ENCODE results near the gene CEACAM18. TPM values are rescaled to one million over a fixed set of nuclear protein-coding genes. Genes with fewer than 3 reads are reported as not detected.
A peak's percentile ranks its signal among the peaks of the same experiment; 100 is the strongest.

CEACAM18 gene
- total RNA-seq, 4 donors from 2014 or later, result not detected

- intact Hi-C loops (cut with DNase I), result no loop called here
- no peak overlapping the region for H3K27ac ChIP-seq
- H3K4me1 ChIP-seq, result no peaks in the 10 kb centered on the region
- no peak overlapping the region for H3K4me3 ChIP-seq
- H3K36me3 ChIP-seq, result no peaks in the 10 kb centered on the region
- 71 to 77% methylated on average over 6 to 7 of the region's 7 CpGs for WGBS, 2 donors
- H3K27me3 ChIP-seq, result peaks cover 0 to 15% (median 0%) of the 10 kb centered on the region in 4 donors
- DNase-seq, result no peak
- H3K9me3 ChIP-seq, result no peaks in the 10 kb centered on the region
- no peak for TF ChIP-seq CTCF (IDR thresholded peaks at IDR 0.05)
- TF ChIP-seq POLR2A (IDR thresholded peaks at IDR 0.05), result no peak
Observed at GRCh38 chr19:51448011-51448410, 30.3 kb upstream of the CEACAM18 start.

- no peaks in the 10 kb centered on the region for H3K36me3 ChIP-seq
- H3K9me3 ChIP-seq, result no peaks in the 10 kb centered on the region
- intact Hi-C loops (cut with DNase I), result no loop called here
- TF ChIP-seq CTCF (IDR thresholded peaks at IDR 0.05) (no peak), POLR2A (IDR thresholded peaks at IDR 0.05) (no peak)
- H3K27me3 ChIP-seq, result peaks cover 0 to 14% (median 0%) of the 10 kb centered on the region in 4 donors
- H3K4me3 ChIP-seq, result no peak overlapping the region
- DNase-seq, result no peak
- 35 to 56% methylated on average over 11 to 13 of the region's 13 CpGs for WGBS, 2 donors
- no peaks in the 10 kb centered on the region for H3K4me1 ChIP-seq
- no peak overlapping the region for H3K27ac ChIP-seq
Observed at GRCh38 chr19:51448411-51449016, 29.8 kb upstream of the CEACAM18 start.

GRCh38 chr19:51450730-51451307, 27.5 kb upstream of the CEACAM18 start:
- H3K9me3 ChIP-seq, result no peaks in the 10 kb centered on the region
- H3K36me3 ChIP-seq, result no peaks in the 10 kb centered on the region
- H3K4me3 ChIP-seq, result no peak overlapping the region
- no peaks in the 10 kb centered on the region for H3K4me1 ChIP-seq
- no peak for TF ChIP-seq POLR2A (IDR thresholded peaks at IDR 0.05)
- TF ChIP-seq CTCF (IDR thresholded peaks at IDR 0.05), result no peak
- DNase-seq, result no peak
- intact Hi-C loops (cut with DNase I), result no loop called here
- no peak overlapping the region for H3K27ac ChIP-seq
- H3K27me3 ChIP-seq, result peaks cover 0 to 21% (median 0%) of the 10 kb centered on the region in 4 donors
- 73 to 77% methylated on average over 5 of the region's 5 CpGs for WGBS, 2 donors

- Histone ChIP-seq H3K9me3 (no peaks in the 10 kb centered on the region), H3K27me3 (peaks cover 0 to 45% (median 0%) of the 10 kb centered on the region in 4 donors), H3K27ac (peak overlapping the region in 2 of 4 donors; percentile 13 to 28), H3K4me3 (peak overlapping the region in 1 of 4 donors; percentile 5), H3K4me1 (no peaks in the 10 kb centered on the region), H3K36me3 (no peaks in the 10 kb centered on the region)
- TF ChIP-seq POLR2A (IDR thresholded peaks at IDR 0.05), result no peak
- no peak for TF ChIP-seq CTCF (IDR thresholded peaks at IDR 0.05)
- intact Hi-C loops (cut with DNase I), result no loop called here
- DNase-seq, result no peak
- 55 to 62% methylated on average over 9 to 11 of the region's 11 CpGs for WGBS, 2 donors
Observed at GRCh38 chr19:51456541-51457290, 21.6 kb upstream of the CEACAM18 start.
